SK-N-MC (cell line): ENCODE measurements around the gene CHRND.

Experiments
- EZH2 ChIP-seq: fragments of 200-600 bp; sonication (generic); IDR thresholded peaks from one replicate; pipeline ENCODE4 v1.6.1; 2017; ENCODE audit warnings: antibody characterized with exemption
- FOXP2 ChIP-seq: optimal IDR thresholded peaks from 2 replicates; pipeline ENCODE3; 2011; ENCODE audit warnings: mild to moderate bottlenecking, moderate library complexity; ENCODE audit not compliant: insufficient read depth; ENCODE audit errors: extremely low read length, control extremely low read depth
- POLR2AphosphoS5 ChIP-seq: IDR thresholded peaks from 2 replicates; pipeline ENCODE4 v1.6.1; 2012; ENCODE audit warnings: mild to moderate bottlenecking, low read depth, low read length, borderline replicate concordance

GRCh38 chr2:232571026-232571474 lies 45.1 kb downstream of the CHRND start:
- TF ChIP-seq EZH2: no peak
- TF ChIP-seq POLR2AphosphoS5: no peak
- TF ChIP-seq FOXP2: no peak
